Ureter (tissue), 1 donor: ENCODE measurements around the gene TASL. TPM values are rescaled to one million over a fixed set of nuclear protein-coding genes. Genes with fewer than 3 reads are reported as not detected.
"Not testable (repeated sequence)": the region's sequence is repeated elsewhere in the genome, so short reads cannot be mapped to it uniquely, and the experiment has no call there.

ENCODE experiments used
- DNase-seq: peaks from one replicate; pipeline ENCODE4 v3.0.0-alpha.2; 2020; ENCODE audit warnings: low spot score
- total RNA-seq: library from RNA; stranded (reverse); gene quantifications from one replicate; pipeline ENCODE4 v1.2.4, GENCODE V29; 2023
- donor health status: DM: yes; HTN: yes; CAD: no.

The TASL gene
- total RNA-seq, 1 donor from 2014 or later = 0.55 TPM

GRCh38 chrX:30576881-30577280 is 685 bp downstream of the TASL start:
- no peak for DNase-seq

GRCh38 chrX:30573125-30573524 is 4.4 kb downstream of the TASL start:
- DNase-seq = no peak

- DNase-seq = no peak
Observed at GRCh38 chrX:30572678-30573077, 4.9 kb downstream of the TASL start.

GRCh38 chrX:30572004-30572403 is 5.6 kb downstream of the TASL start:
- DNase-seq = no peak

- DNase-seq = no peak
Observed at GRCh38 chrX:30570505-30570904, 7.1 kb downstream of the TASL start.

GRCh38 chrX:30568136-30568535 is 9.4 kb downstream of the TASL start:
- no peak for DNase-seq

GRCh38 chrX:30563070-30563469 is 14.5 kb downstream of the TASL start:
- not testable (repeated sequence) for DNase-seq

- no peak for DNase-seq
Observed at GRCh38 chrX:30561191-30561590, 16.4 kb downstream of the TASL start.

GRCh38 chrX:30538271-30538670 is 39.3 kb downstream of the TASL start:
- DNase-seq = no peak

- no peak for DNase-seq
Observed at GRCh38 chrX:30533835-30534234, 43.7 kb downstream of the TASL start.

- DNase-seq = no peak
Observed at GRCh38 chrX:30533266-30533665, 44.3 kb downstream of the TASL start.

GRCh38 chrX:30530606-30531005 is 47.0 kb downstream of the TASL start:
- DNase-seq = no peak

- no peak for DNase-seq
Observed at GRCh38 chrX:30525732-30526131, 51.8 kb downstream of the TASL start.

- DNase-seq = no peak
Observed at GRCh38 chrX:30521440-30522182, 56.0 kb downstream of the TASL start.

GRCh38 chrX:30513284-30513683 is 64.3 kb downstream of the TASL start:
- no peak for DNase-seq

Other genes starting within 250 kb of the TASL start
- 14.1 TPM for gene GK, start 75.7 kb upstream of the TASL start, total RNA-seq